Thoracic aorta (tissue), 2 donors: ENCODE measurements around the gene PFKFB3. TPM values are rescaled to one million over a fixed set of nuclear protein-coding genes. Genes with fewer than 3 reads are reported as not detected.

ENCODE experiments used
- ATAC-seq: fragments of 150-250 bp; one replicate; pipeline ENCODE4 v1.8.0; 2017; ENCODE audit warnings: low read depth; ENCODE audit not compliant: insufficient number of reproducible peaks, low FRiP score
- DNase-seq: peaks from one replicate; pipeline ENCODE4 v3.0.0-alpha.2; 2020; ENCODE audit warnings: low spot score
- H3K27ac ChIP-seq, 2 donors: fragments of 200-600 bp; sonication (generic); 1 replicate in 1 of 2; 2 replicates in 1 of 2; pipeline ENCODE4 v1.5.1; 2016; ENCODE audit warnings: mild to moderate bottlenecking in 2 of 2, moderate library complexity in 2 of 2
- H3K27me3 ChIP-seq: fragments of 200-600 bp; sonication (generic); replicated peaks from 2 replicates; pipeline ENCODE4 v1.6.0; 2016; ENCODE audit warnings: mild to moderate bottlenecking; ENCODE audit not compliant: insufficient read depth
- H3K36me3 ChIP-seq: fragments of 200-600 bp; sonication (generic); one replicate; pipeline ENCODE4 v1.5.1; 2016
- H3K4me1 ChIP-seq, 2 donors: fragments of 200-600 bp; sonication (generic); 1 replicate in 1 of 2; 2 replicates in 1 of 2; pipeline versions ENCODE4 v1.5.1 to v1.6.0; 2016; ENCODE audit warnings: low read depth in 2 of 2, mild to moderate bottlenecking in 1 of 2; ENCODE audit not compliant: control insufficient read depth in 1 of 2
- H3K4me3 ChIP-seq: fragments of 200-600 bp; sonication (generic); 2 replicates; pipeline ENCODE4 v1.5.1; 2016; ENCODE audit warnings: mild to moderate bottlenecking
- H3K9me3 ChIP-seq: fragments of 200-600 bp; sonication (generic); 2 replicates; pipeline ENCODE4 v1.5.1; 2016
- total RNA-seq, 2 donors: library from RNA; depleted of rRNA; stranded (reverse); fragments of >200 nt; gene quantifications; one replicate each; pipeline versions ENCODE4 v1.1.0 to v1.2.3, GENCODE V29; 2016
- TF ChIP-seq, protein P1 (sequence below): fragments of 200-600 bp; sonication (generic); IDR thresholded peaks from one replicate; pipeline ENCODE4 v1.5.1; 2019; ENCODE audit warnings: antibody characterized with exemption

The PFKFB3 gene
- total RNA-seq, 2 donors from 2014 or later, result 151 to 311 TPM

GRCh38 chr10:6267941-6268340 lies 65.2 kb downstream of the PFKFB3 start:
- H3K4me3 ChIP-seq, result no peak overlapping the region
- TF ChIP-seq, protein P1, sequence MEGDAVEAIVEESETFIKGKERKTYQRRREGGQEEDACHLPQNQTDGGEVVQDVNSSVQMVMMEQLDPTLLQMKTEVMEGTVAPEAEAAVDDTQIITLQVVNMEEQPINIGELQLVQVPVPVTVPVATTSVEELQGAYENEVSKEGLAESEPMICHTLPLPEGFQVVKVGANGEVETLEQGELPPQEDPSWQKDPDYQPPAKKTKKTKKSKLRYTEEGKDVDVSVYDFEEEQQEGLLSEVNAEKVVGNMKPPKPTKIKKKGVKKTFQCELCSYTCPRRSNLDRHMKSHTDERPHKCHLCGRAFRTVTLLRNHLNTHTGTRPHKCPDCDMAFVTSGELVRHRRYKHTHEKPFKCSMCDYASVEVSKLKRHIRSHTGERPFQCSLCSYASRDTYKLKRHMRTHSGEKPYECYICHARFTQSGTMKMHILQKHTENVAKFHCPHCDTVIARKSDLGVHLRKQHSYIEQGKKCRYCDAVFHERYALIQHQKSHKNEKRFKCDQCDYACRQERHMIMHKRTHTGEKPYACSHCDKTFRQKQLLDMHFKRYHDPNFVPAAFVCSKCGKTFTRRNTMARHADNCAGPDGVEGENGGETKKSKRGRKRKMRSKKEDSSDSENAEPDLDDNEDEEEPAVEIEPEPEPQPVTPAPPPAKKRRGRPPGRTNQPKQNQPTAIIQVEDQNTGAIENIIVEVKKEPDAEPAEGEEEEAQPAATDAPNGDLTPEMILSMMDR, result no peak
- no peaks in the 10 kb centered on the region for H3K27me3 ChIP-seq
- H3K36me3 ChIP-seq, result no peaks in the 10 kb centered on the region
- H3K27ac ChIP-seq, result peak overlapping the region in 1 of 2 donors; percentile 10
- peaks cover 5 to 24% of the 10 kb centered on the region in 2 donors for H3K4me1 ChIP-seq
- no peak for ATAC-seq
- no peaks in the 10 kb centered on the region for H3K9me3 ChIP-seq
- DNase-seq, result no peak

- TF ChIP-seq, protein P1, result no peak
- no peak overlapping the region for H3K4me3 ChIP-seq
- no peaks in the 10 kb centered on the region for H3K27me3 ChIP-seq
- H3K36me3 ChIP-seq, result no peaks in the 10 kb centered on the region
- peaks cover 15 to 39% of the 10 kb centered on the region in 2 donors for H3K4me1 ChIP-seq
- no peaks in the 10 kb centered on the region for H3K9me3 ChIP-seq
- DNase-seq (no peak), ATAC-seq (no peak)
- no peak overlapping the region for H3K27ac ChIP-seq
These were observed 66.7 kb downstream of the PFKFB3 start for GRCh38 chr10:6269432-6269831.

DNA sequence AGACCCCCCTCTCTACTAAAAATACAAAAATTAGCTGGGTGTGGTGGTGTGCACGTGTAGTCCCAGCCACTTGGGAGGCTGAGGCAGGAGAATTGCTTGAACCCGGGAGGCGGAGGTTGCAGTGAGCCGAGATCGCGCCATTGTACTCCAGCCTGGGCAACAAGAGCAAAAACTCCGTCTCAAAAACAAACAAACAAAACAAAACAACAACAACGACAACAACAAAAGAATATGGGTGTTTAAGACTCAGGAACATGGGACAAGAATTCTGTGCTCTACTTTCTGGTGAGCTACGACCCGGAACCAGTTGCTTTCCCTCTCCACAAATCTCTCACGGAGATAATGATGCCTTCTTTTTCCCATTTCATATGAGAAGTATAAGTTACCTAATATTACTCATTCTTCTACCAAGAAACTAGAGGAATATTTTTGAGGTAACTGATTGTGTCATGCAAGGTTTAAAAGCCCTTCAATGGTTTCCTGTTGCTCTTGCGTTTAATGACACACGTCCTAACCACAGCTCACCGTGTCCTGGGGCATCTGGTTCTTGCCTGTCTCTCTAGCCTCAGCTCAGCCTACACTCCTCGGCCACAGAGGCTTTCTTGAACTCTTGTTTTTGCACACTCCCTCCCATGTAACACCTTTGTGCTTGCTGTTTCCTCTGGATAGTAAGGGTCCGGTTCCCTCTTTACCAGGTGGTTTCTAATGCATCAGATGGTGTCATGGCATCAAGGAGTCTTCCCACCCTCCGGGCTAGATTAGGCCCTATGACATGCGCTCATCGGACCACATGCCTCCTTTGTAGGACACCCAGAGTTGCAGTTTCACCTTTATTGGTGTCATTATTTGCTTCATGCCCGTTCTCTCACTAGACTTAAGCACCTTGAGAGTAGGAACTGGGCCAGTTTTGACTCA lies 67.5 kb downstream of the PFKFB3 start:
- no peak overlapping the region for H3K4me3 ChIP-seq
- TF ChIP-seq, protein P1, result no peak
- H3K9me3 ChIP-seq, result no peaks in the 10 kb centered on the region
- H3K4me1 ChIP-seq, result peaks cover 21 to 46% of the 10 kb centered on the region in 2 donors
- no peak for ATAC-seq
- H3K27me3 ChIP-seq, result no peaks in the 10 kb centered on the region
- no peak for DNase-seq
- no peaks in the 10 kb centered on the region for H3K36me3 ChIP-seq
- peak overlapping the region in 1 of 2 donors; percentile 97 for H3K27ac ChIP-seq

GRCh38 chr10:6270951-6271350 lies 68.2 kb downstream of the PFKFB3 start:
- Histone ChIP-seq H3K27ac (peak overlapping the region in 1 of 2 donors; percentile 97), H3K4me1 (peaks cover 25 to 51% of the 10 kb centered on the region in 2 donors), H3K4me3 (no peak overlapping the region), H3K36me3 (no peaks in the 10 kb centered on the region), H3K27me3 (no peaks in the 10 kb centered on the region), H3K9me3 (no peaks in the 10 kb centered on the region)
- TF ChIP-seq, protein P1, result no peak
- DNase-seq (no peak), ATAC-seq (no peak)

GRCh38 chr10:6271663-6272062 lies 68.9 kb downstream of the PFKFB3 start:
- Histone ChIP-seq H3K4me3 (no peak overlapping the region), H3K27ac (peak overlapping the region; percentile 32 to 97), H3K36me3 (no peaks in the 10 kb centered on the region), H3K4me1 (peaks cover 26 to 56% of the 10 kb centered on the region in 2 donors), H3K9me3 (no peaks in the 10 kb centered on the region), H3K27me3 (no peaks in the 10 kb centered on the region)
- DNase-seq (no peak), ATAC-seq (no peak)
- TF ChIP-seq, protein P1, result no peak
